Upper lobe of left lung (tissue), 4 donors: ENCODE results near the gene MX2.

Experiments used
- CTCF ChIP-seq, 6 experiments: fragments of 450-650 bp in 4 of 6; fragments of 200-600 bp in 2 of 6; sonication (generic) in 2 of 6; IDR thresholded peaks; one replicate each; pipeline ENCODE4 v1.5.1; 2016 to 2019; ENCODE audit warnings: antibody characterized with exemption in 6 of 6
- POLR2A ChIP-seq, 4 donors: fragments of 450-650 bp; IDR thresholded peaks; one replicate each; pipeline ENCODE4 v1.5.1; 2016 to 2017; ENCODE audit warnings: antibody characterized with exemption in 4 of 4, mild to moderate bottlenecking in 2 of 4

- TF ChIP-seq CTCF (IDR thresholded peaks at IDR 0.05), result no peak
- no peak for TF ChIP-seq POLR2A (IDR thresholded peaks at IDR 0.05)
Measured at GRCh38 chr21:41375875-41376274, 14.0 kb downstream of the MX2 start.
